Esophagus muscularis mucosa (tissue), 4 donors: ENCODE results near the gene DHX16. TPM values are rescaled to one million over a fixed set of nuclear protein-coding genes. Genes with fewer than 3 reads are reported as not detected.

Source experiments
- DNase-seq: peaks from one replicate; pipeline ENCODE4 v3.0.0-alpha.2; 2017; ENCODE audit errors: extremely low spot score
- H3K27ac ChIP-seq, 4 donors: fragments of 200-600 bp; sonication (generic); replicated peaks in 1 of 4; 1 replicate in 3 of 4; 2 replicates in 1 of 4; pipeline ENCODE4 v1.5.1; 2016 to 2019; ENCODE audit warnings: mild to moderate bottlenecking in 1 of 4
- H3K27me3 ChIP-seq, 4 donors: fragments of 200-600 bp; sonication (generic); one replicate each; pipeline versions ENCODE4 v1.5.1 to v1.6.0; 2016 to 2019
- H3K36me3 ChIP-seq, 4 donors: fragments of 200-600 bp; sonication (generic); one replicate each; pipeline ENCODE4 v1.5.1; 2016 to 2019
- H3K4me1 ChIP-seq, 4 donors: fragments of 200-600 bp; sonication (generic); one replicate each; pipeline ENCODE4 v1.5.1; 2016 to 2019
- H3K4me3 ChIP-seq, 4 donors: fragments of 200-600 bp; sonication (generic); 1 replicate in 2 of 4; 2 replicates in 2 of 4; pipeline ENCODE4 v1.5.1; 2016 to 2019; ENCODE audit warnings: mild to moderate bottlenecking in 4 of 4, moderate library complexity in 1 of 4
- H3K9me3 ChIP-seq, 4 donors: fragments of 200-600 bp; sonication (generic); 1 replicate in 3 of 4; 2 replicates in 1 of 4; pipeline ENCODE4 v1.5.1; 2016 to 2019
- CTCF ChIP-seq, 3 experiments: fragments of 200-600 bp in 2 of 3; fragments of 450-650 bp in 1 of 3; sonication (generic) in 2 of 3; IDR thresholded peaks; one replicate each; pipeline ENCODE4 v1.5.1; 2017 to 2019; ENCODE audit warnings: antibody characterized with exemption in 3 of 3, mild to moderate bottlenecking in 2 of 3, moderate library complexity in 1 of 3
- EP300 ChIP-seq: sonication (generic); formaldehyde crosslinking; IDR thresholded peaks from one replicate; pipeline ENCODE4 v1.6.1; 2017; ENCODE audit warnings: antibody characterized with exemption
- POLR2A ChIP-seq: fragments of 450-650 bp; IDR thresholded peaks from one replicate; pipeline ENCODE4 v1.6.1; 2017; ENCODE audit warnings: antibody characterized with exemption, moderate library complexity, mild to moderate bottlenecking, low read depth
- POLR2AphosphoS5 ChIP-seq, 2 donors: sonication (generic); formaldehyde crosslinking; IDR thresholded peaks; one replicate each; pipeline ENCODE4 v1.6.1; 2017; ENCODE audit warnings: antibody characterized with exemption in 2 of 2
- WGBS: methylation state at CpG from one replicate; pipeline ENCODE4 v1.1.5; 2018; 5-methylcytosine and 5-hydroxymethylcytosine counted together
- intact Hi-C: fragments of 100-400 bp; cut with DNase I; formaldehyde crosslinking; loops from one replicate; pipeline ENCODE4 v1.15.1; 2023
- total RNA-seq, 4 donors: library from RNA; depleted of rRNA; stranded (reverse); fragments of >200 nt; gene quantifications; one replicate each; pipeline versions ENCODE4 v1.1.0 to v1.2.1, GENCODE V29; 2016

Gene DHX16
- total RNA-seq, 4 donors from 2014 or later = 20.3 to 41.1 (median 31.1) TPM

GRCh38 chr6:30626484-30627366 lies 46.1 kb downstream of the DHX16 start, which contains the start of gene ATAT1:
TSS of gene ATAT1 (plus strand) at chr6:30626874.
- Histone ChIP-seq H3K27ac (peak within 1 kb of the TSS; percentile 91), H3K4me1 (peaks cover 11 to 19% (median 16%) of the 10 kb centered on the region in 4 donors), H3K27me3 (no peaks in the 10 kb centered on the region), H3K9me3 (no peaks in the 10 kb centered on the region), H3K36me3 (peaks cover 40 to 82% (median 69%) of the 10 kb centered on the region in 4 donors), H3K4me3 (peak within 1 kb of the TSS; percentile 52 to 66 (median 58))
- WGBS = 11% methylated on average over 8 of the region's 36 CpGs
- peak; percentile 98 for DNase-seq
- TF ChIP-seq POLR2AphosphoS5 (IDR thresholded peaks at IDR 0.05) (peak; percentile 83 to 85), CTCF (IDR thresholded peaks at IDR 0.05) (peak; percentile 38 to 66 (median 47)), EP300 (peak; percentile 70), POLR2A (no peak)
- intact Hi-C loops = loop anchor here (2.0 kb wide), 1 partner anchor 46 kb away; the partner anchor contains the start of gene DHX16

GRCh38 chr6:30625511-30625910 lies 47.3 kb downstream of the DHX16 start:
- intact Hi-C loops = no loop called here
- 92% methylated on average over 8 of the region's 8 CpGs for WGBS

GRCh38 chr6:30619561-30619960 lies 53.2 kb downstream of the DHX16 start:
- DNase-seq = no peak
- peaks cover 12 to 22% (median 19%) of the 10 kb centered on the region in 4 donors for H3K4me1 ChIP-seq
- 94% methylated on average over 11 of the region's 11 CpGs for WGBS
- H3K27ac ChIP-seq = peak overlapping the region in 2 of 4 donors; percentile 90 to 98
- intact Hi-C loops = no loop called here
- no peak for TF ChIP-seq EP300
- TF ChIP-seq POLR2A = no peak
- TF ChIP-seq POLR2AphosphoS5 (IDR thresholded peaks at IDR 0.05) = no peak
- no peak for TF ChIP-seq CTCF (IDR thresholded peaks at IDR 0.05)
- no peaks in the 10 kb centered on the region for H3K27me3 ChIP-seq
- H3K9me3 ChIP-seq = no peaks in the 10 kb centered on the region
- peaks cover 49 to 71% (median 61%) of the 10 kb centered on the region in 4 donors for H3K36me3 ChIP-seq
- no peak overlapping the region for H3K4me3 ChIP-seq

More at GRCh38 chr6:30625511-30625910, 47.3 kb downstream of the DHX16 start:
- Histone ChIP-seq H3K27ac (peak overlapping the region; percentile 91), H3K36me3 (peaks cover 52 to 86% (median 75%) of the 10 kb centered on the region in 4 donors), H3K27me3 (no peaks in the 10 kb centered on the region), H3K9me3 (no peaks in the 10 kb centered on the region), H3K4me3 (no peak overlapping the region), H3K4me1 (peaks cover 11 to 22% (median 16%) of the 10 kb centered on the region in 4 donors)
- no peak for TF ChIP-seq POLR2AphosphoS5 (IDR thresholded peaks at IDR 0.05)
- no peak for TF ChIP-seq EP300
- no peak for DNase-seq

GRCh38 chr6:30618270-30618797 lies 54.5 kb downstream of the DHX16 start:
- WGBS = 14% methylated on average over 8 of the region's 8 CpGs
- Histone ChIP-seq H3K9me3 (no peaks in the 10 kb centered on the region), H3K4me1 (peaks cover 24 to 34% (median 31%) of the 10 kb centered on the region in 4 donors), H3K4me3 (peak overlapping the region; percentile 59 to 71 (median 70)), H3K27me3 (no peaks in the 10 kb centered on the region), H3K27ac (peak overlapping the region; percentile 83 to 98 (median 93)), H3K36me3 (peaks cover 40 to 59% (median 49%) of the 10 kb centered on the region in 4 donors)
- no peak for DNase-seq
- intact Hi-C loops = no loop called here
- TF ChIP-seq CTCF (IDR thresholded peaks at IDR 0.05) (no peak), EP300 (no peak), POLR2AphosphoS5 (IDR thresholded peaks at IDR 0.05) (no peak), POLR2A (no peak)
